ENCODE measurements around the gene FAT2.
"Not testable (repeated sequence)": the region's sequence is repeated elsewhere in the genome, so short reads cannot be mapped to it uniquely, and the experiment has no call there.

Gene FAT2

DNA sequence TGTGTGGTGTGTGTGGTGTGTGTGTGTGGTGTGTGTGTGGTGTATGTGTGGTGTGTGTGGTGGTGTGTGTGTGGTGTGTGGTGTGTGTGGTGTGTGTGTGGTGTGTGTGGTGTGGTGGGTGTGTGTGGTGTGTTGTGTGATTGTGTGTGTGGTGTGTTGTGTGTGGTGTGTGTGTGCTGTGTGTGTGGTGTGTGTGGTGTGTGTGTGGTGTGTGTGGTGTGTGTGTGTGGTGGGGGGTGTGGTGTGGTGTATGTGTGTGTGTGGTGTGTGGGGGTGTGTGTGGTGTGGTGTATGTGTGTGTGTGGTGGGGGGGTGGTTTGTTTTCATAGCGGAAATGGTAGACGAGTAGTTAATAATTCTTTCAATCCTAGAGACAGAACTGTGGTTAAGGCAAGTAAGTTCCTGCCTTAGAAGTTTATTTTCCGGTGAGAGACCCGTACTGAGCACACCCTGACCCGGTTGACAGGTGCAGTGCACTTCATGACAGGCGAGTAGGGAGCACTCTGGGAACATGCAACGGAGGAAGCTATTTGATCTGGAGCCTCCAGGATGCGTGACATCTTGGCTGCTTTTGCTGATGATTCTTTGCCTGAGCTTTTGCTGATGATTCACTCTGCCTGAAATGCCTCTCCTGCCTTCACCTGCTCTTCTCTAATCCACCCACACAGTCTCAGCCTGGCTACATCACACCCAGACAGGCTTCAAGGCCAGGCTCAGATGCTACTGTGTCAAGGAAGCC, 21.7 kb upstream of the FAT2 start:
- FAIRE-seq, result peak; percentile 99

DNA sequence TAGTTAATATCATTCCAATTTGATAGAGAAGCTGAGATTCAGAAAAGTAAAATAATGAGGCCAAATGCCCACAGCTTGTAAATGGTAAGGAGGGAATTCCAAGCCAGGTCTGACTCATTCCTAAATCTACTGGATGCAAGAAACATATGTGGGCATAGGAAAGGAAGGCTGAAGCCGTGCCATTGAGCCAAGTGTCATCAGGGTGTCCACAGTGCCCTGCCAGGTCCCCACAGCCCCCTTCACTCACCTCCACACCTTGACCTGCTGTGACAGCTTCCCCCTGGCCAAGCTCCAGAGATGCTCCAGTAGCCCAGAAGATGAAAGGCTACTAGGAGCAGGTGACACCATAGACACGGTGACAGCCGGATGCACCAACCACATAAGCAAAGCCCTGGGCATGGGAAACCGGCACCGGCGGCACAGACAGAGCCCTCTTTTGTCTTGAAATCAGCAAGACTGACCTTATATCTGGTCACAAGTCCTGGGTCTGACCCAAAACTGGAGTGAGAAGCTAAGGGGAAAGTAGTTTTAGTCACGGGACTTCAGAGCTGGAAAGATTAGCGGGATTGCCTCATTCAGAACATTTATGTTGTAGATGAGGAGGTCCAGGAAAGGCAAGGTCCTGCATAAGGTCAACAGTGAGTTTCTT, 20.1 kb upstream of the FAT2 start:
- FAIRE-seq (no peak), DNase-seq (ENCODE audit: insufficient read length, low spot score) (no peak)

More for the DNA sequence above, 21.7 kb upstream of the FAT2 start:
- peak; percentile 72 for DNase-seq (ENCODE audit: insufficient read length, low spot score)

DNA sequence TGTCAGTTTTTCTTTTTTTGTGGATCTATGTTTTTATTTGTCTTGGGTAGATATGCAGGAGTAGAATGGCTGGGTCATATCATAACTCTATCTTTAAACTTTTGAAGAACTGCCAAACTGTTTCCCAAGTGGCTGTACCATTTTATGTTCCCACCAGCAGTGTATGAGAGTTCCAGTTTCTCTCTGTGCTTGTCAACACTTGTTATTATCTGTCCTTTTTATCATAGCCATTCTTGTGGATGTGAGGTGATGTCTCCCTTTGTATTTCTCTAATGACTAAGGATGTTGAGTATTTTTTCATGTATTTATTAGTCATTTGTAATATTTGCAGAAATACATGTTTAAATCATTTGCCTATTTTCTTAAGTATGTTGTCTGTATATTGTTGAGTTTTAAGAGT, 17.4 kb upstream of the FAT2 start:
- FAIRE-seq (no peak), DNase-seq (ENCODE audit: insufficient read length, low spot score) (no peak)

DNA sequence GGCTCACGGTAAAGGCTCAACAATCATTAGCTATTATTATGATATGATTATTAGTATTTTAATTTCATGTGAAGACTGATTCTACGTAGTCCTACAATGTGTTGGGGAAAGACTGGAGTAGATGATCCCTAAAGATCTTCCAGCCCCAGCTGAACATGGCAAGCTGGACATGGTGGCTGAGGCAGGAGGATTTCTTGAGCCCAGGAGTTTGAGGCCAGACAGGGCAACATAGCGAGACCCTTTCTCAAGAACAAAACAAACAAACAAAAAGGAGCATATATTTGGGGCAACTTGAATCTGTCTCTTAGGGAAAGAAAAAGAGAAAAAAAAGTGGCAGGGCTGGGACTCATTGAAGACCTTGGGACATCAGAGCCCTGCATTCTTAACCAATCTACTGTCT, 16.2 kb upstream of the FAT2 start:
- FAIRE-seq (no peak), DNase-seq (ENCODE audit: insufficient read length, low spot score) (no peak)

DNA sequence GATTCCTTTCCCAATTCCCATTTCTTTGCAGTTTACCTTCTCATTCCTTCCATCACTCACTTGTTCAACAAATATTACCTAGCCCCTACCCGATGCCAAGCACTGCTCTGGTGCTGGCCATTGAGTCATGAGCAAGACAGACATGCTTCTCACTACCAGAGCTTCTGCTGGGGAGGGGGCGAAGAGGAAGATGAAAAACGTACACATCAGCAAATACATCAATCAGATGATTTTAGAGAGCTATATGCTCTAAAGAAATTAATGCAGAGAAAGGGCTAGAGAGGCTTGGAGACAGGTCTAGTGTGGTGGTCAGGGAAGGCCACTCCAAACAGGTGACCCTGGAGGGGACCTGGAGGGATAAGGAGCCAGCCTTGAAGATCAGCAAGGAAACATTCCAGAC, 14.4 kb upstream of the FAT2 start:
- DNase-seq (ENCODE audit: insufficient read length, low spot score) (no peak), FAIRE-seq (no peak)

DNA sequence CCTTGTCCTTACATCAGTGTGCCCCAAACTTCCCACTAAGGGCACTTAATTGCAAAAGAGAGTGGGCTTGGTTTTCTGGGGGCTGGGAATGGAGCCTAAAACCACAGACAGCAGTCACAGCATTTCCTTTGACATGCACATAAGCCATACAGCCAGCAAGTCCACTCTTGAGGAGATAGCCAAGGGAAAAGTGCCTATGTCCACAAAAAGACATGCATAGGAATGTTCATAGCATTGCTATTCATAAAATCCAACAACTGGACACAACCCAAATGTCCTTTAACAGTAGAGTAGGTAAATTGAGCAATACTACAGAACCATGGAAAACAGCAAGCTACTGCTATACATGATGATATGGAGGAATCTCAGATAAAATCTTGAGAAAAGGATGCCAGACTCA, 11.7 kb upstream of the FAT2 start:
- DNase-seq (ENCODE audit: insufficient read length, low spot score), result no peak
- no peak for FAIRE-seq

DNA sequence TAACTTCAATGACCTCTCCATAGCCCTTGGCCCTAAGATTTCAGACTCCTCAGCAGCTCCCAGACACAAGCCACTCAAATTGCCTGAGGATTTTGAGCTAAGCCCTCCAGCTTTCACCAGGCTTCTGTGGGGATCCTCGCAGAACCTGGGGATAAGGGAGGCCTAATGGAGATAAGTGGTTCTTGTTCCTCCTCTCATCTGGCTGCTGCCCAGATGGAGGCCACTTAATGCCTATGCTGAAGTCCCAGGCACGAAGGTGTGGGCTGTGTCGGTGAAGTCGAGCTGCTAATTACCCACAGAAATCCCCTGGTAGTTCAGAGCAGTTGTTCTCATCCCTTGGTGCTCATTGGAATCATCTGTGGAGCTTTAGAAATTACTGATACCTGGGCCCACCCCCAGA, 10.3 kb upstream of the FAT2 start:
- DNase-seq (ENCODE audit: insufficient read length, low spot score), result no peak

DNA sequence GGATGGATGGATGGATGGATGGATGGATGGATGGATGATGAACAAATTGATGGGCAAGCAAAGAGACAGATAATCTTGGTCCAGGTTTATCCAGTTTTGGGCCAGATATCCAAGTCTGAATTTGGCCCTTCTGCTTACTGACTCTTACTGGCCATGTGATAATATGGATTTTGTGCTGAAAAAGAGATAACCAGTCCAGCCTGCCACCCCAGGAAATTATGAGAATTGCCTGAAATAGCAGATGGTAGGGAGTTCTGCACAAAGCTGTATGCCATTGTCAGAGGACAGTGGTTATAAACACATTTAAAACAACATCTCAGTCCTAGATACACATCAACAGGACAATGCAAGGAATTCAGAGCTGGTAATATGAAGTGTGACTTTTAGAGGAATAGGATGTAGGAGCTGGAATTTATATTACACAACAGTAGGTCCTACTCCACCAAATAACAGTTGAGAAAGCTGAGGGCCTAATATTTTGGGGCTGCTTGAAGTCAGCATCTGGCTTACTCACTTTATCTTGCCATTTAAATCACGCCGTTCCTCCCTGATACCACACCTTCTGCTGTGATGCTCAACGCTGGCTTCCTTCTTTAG, 9.0 kb upstream of the FAT2 start:
- FAIRE-seq (no peak), DNase-seq (ENCODE audit: insufficient read length, low spot score) (no peak)

More for the DNA sequence above, 10.3 kb upstream of the FAT2 start:
- no peak for FAIRE-seq

DNA sequence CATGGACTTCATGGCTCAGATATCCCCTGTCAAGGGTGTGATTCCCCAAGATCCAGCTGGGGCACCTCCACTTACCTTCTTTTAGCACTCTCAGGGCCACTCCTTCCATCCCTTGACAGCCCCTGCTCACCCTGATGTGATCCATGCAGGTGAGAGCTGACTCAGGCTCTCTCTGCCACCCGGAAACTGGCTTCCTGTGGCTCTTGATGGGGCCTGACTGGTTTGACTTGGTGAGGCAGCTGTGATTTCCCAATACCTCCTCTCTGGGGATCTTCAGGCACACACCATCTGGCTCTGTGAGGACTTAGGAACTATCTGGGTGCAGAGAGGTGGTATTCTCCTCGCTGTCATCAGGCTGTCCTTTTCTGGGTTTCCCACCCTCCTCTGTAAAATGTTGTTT, 7.9 kb upstream of the FAT2 start:
- DNase-seq (ENCODE audit: insufficient read length, low spot score) (no peak), FAIRE-seq (no peak)

DNA sequence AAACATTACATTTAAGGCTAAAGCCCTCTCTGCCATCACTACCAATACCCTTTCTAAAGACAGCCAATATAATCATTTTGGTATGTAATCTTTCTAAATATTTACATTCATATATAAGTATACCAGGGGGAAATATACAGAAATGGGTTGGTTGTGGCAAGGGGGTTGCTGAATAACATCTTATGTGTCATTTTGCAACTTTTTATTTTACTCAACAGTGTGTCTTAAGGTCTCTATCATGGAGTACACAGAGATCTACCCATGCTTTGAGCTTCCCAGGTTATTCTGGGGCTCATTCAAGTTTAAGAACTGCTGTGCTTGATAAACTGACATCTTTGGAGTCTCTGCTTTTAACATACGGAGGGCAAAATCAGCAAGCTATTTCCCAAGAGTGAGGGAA, 7.4 kb upstream of the FAT2 start:
- no peak for DNase-seq (ENCODE audit: insufficient read length, low spot score)
- FAIRE-seq, result no peak

DNA sequence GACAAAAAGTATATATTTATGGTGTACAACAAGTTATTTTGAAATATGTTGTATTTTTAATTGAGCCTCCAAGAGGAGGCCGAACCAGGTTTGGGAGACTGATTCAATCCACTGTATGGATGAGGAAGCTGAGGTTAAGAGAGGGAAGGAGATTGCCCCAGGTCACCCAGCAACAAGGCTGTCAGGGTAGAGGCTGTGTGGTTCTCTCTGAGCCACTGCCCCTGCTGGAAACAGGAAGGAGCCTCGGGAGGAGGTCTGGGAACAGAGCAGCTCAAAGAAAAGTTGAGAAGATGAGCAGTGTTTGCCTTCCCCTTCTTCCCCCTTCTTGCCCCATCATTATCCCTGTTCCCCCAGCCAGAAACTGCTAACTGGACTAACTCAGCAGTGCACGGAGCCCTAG, 6.6 kb upstream of the FAT2 start:
- DNase-seq (ENCODE audit: insufficient read length, low spot score) (no peak), FAIRE-seq (no peak)

DNA sequence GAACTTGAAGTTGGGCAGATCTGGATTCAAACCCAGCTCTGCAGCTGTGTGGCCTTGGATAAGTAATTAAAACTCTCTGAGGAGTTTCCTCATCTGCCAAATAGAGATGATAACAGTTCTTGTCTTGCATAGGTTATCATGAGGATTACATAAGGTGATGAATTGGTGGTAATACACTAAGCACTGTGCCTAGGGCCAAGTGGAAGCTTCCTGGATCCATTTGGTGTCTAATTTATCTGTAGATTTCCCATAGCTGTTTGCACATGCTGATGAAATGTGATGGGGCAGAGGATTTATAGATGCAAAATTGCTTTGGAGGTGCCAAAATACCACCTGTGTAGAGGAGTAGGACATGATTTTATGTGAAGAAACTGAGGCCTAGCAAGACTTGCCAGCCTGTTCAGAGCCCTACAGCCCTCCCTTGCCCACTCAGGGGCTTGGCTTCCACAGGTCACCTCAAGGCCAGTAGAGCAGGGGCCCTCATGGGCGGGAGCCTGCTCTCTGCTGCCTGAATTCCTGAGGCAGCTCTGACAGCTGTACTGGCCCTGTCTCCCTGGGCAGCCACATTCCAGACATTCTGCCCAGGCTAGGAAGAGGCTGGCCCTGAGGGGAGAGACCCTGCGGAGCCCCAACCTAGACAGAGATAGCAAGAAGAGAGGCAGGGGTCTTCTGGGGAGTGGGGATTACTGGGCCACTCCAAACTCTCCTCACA, 5.9 kb upstream of the FAT2 start:
- FAIRE-seq, result no peak
- DNase-seq (ENCODE audit: insufficient read length, low spot score), result no peak

DNA sequence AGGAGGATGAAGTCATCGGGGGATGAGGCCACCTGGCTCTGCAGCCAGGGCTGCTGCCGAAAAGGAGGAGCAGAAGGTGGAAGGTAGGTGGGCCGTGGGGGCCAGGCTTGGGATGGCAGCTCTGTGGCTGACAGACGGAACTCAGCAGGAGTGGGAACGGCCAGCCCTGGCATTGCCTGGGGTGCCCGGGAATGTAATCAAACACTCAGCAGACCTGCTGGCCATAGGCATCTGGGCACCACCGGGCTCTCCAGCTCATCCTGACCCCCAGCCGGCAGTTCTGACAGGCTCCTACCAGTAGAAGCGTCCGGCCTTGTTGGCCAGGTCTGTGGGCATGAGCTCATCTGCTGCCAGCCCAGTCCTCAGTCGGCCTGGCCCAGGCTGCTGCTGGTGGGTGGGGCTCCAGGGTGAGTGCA, 4.3 kb upstream of the FAT2 start:
- DNase-seq (ENCODE audit: insufficient read length, low spot score) (no peak), FAIRE-seq (no peak)

DNA sequence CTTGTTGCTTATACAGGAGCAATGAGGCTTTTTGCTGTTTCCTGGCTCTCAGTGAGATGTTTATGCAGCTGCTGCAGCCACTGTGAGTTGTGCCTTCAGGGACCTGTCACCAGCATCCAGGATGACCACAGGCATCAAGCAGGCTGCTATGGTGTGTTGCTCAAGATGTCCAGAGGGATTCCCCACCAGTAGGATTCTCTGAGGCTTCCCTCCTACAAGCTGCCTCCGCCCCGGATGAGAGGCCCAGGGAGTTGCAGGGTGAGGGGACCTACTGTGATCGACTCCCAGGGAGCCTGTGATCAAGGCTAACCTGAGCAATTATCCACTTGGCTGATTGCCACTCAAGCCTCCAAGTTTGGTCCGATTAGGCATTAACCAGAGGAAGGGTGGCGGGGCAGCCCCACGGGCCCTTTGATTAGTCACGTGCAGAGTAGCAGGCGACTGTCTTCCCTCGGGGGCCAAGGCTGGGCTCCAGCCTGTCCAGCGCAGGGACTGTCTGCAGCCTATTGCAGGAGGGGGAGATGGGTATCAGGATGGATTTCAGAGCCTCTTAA, 1.8 kb upstream of the FAT2 start:
- FAIRE-seq, result peak; percentile 70
- DNase-seq (ENCODE audit: insufficient read length, low spot score), result peak; percentile 41

DNA sequence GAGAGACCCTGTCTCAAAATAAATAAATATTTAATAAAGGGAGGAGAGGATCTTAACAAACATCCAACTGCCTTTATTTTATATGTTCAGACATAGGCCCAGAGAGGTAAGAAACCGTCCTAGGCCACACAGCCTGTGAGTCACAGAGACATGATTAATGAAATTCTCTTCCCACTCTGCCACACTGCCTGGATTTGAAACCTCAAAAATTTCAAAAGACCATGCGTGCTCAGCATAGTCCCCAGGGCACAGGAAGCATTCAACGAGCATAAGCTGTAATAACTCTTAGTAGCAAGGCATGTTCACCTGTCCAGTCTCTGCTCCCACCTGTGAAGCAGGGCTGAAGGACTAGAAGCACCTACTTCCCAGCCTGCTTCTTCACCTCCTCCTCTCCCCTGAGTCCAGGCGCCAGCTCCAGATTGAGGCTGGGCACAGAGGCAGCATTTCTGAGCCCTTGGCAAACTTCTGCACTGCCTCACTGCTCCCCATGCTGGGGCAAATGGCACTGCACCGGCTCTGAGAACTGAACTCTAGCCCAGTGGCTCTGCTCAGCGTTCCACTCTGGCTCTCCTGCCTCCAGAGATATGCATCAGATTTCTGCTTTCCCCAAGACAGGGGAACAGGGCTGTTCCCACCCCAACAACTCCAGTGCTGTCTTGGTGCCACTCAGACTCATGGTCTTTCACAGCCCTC, 1.1 kb downstream of the FAT2 start:
- FAIRE-seq (no peak), DNase-seq (ENCODE audit: insufficient read length, low spot score) (no peak)

DNA sequence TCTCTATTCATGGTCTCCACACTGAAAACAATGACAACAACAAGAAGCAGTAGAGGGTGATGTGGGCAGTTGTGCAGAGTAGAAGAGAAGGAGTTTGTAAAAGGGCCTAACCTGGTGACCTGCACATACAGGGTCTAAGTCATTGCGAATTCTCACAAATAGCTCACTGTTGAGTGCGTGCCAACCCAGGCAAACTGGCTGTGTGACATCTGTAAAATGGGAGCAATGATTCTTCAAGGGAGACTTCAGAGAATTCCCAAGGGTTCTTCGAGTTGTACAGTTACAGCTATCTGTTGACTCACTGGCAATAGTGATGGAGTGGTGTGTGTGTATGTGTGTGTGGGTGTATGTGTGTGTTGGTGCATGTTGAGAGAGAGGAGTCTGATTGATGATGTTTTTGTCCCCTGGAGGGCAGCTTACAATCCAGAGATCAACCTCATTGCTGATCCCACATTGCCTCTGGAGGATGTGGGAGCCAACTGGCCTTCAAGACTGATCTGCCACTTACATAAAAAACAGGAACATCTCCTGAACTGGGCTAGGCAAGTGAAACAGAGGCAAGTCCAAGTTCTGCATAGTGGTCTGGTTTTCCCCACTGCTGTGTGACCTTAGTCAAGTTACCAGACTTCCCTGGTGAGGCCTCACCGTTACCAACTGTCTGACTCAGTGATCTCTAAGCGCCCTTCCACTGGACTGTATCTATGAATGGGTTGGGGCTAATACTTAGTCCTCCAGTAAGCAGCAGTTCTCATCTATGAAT, 3.2 kb downstream of the FAT2 start:
- FAIRE-seq, result no peak

DNA sequence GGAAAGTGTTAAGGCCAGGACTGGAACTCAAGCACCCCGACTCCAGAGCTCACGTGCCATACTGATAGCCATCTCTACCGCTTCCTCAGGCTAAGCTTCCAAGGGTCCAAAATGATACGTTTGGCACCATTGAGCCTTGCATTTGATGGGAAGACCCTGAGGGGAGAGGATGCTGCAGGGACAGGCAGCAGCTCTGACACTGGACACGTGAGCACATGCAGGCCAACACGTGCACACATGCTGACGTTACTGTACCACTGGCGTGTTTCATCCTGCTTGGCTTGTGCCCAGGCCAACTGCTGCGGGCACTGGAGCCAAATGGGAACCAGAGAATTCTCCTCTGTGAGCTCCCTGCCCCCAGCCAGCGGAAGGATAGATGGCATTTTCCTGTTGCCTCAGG, 5.2 kb downstream of the FAT2 start:
- FAIRE-seq, result no peak
- no peak for DNase-seq (ENCODE audit: insufficient read length, low spot score)

More for the DNA sequence above, 3.2 kb downstream of the FAT2 start:
- DNase-seq (ENCODE audit: insufficient read length, low spot score), result no peak

DNA sequence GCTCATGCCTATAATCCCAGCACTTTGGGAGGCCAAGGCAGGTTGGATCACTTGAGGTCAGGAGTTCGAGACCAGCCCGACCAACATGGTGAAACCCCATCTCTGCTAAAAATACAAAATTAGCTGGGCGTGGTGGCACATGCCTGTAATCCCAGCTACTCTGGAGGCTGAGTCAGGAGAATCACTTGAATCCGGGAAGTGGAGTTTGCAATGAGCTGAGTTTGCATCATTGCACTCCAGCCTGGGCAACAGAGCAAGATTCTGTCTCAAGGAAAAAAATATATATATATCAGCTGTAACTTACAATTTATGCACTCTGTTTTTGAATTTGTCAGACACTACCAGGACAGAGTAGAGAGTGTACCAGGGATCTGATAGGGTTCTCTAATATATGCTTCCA, 5.8 kb downstream of the FAT2 start:
- not testable (repeated sequence) for DNase-seq (ENCODE audit: insufficient read length, low spot score); FAIRE-seq

DNA sequence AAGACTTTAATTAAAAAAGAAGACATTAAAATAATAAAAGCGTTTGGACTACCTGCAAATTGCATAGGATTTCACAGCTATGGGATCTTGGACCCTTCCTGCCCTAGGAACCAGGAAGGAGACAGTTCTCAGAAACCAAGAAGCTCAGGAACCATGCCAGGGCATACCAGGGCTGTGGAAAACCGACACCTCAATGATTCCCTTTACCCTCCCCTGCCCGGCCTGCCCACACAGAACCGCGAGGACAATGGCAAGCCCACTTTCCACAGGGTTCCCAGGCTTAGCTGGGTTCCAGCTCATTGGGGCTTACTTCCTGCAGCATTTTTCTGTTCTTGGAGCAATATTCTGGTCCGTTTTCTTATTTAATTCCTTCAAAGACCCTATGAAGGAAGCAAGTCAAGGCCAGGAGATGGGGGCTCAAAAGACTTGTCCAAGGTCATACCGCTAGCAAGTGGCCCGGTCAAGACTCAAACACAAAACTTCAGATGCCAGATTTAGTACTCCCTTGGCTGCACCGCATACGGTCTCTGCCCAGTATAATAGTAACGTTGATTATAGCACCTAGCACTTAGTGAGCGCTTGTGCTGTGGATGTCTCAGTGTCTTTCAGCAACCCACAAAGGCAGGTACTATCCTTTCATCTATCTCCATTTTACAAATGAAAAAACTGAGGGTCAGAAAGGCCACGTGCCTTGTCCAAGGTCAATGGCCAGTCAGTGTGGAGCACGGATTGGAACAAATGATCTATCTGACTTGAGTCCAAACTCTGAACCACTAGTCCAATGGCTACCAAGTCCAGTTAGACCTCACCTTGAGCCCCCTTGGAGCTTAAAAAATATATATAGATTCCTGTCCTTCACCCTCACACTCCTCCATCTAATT, 6.8 kb downstream of the FAT2 start:
- FAIRE-seq (no peak), DNase-seq (ENCODE audit: insufficient read length, low spot score) (no peak)
